Trophoblast cell (in vitro differentiated cells and primary cell): ENCODE measurements around the gene COPB1. TPM values are rescaled to one million over a fixed set of nuclear protein-coding genes. Genes with fewer than 3 reads are reported as not detected.

ENCODE experiments used
- DNase-seq, 2 donors: peaks; one replicate each; pipeline ENCODE4 v3.0.0-alpha.2; 2016
- H2AFZ ChIP-seq: 2 replicates; pipeline ENCODE4 v1.6.1; 2013; ENCODE audit warnings: low read length, moderate library complexity, mild to moderate bottlenecking; ENCODE audit not compliant: insufficient read depth, poor library complexity
- H2AK5ac ChIP-seq: 2 replicates; pipeline ENCODE4 v1.6.1; 2013; ENCODE audit warnings: mild to moderate bottlenecking, low read length
- H2BK120ac ChIP-seq: 2 replicates; pipeline ENCODE4 v1.6.1; 2013; ENCODE audit warnings: low read length, mild to moderate bottlenecking, moderate library complexity; ENCODE audit not compliant: insufficient read depth, poor library complexity
- H2BK12ac ChIP-seq: 2 replicates; pipeline ENCODE4 v1.6.1; 2013; ENCODE audit warnings: mild to moderate bottlenecking, low read length, moderate library complexity
- H2BK5ac ChIP-seq: 2 replicates; pipeline ENCODE4 v1.6.1; 2013; ENCODE audit warnings: low read length, low read depth, moderate library complexity, mild to moderate bottlenecking; ENCODE audit not compliant: poor library complexity
- H3K14ac ChIP-seq: 2 replicates; pipeline ENCODE4 v1.6.1; 2013; ENCODE audit warnings: mild to moderate bottlenecking, low read length
- H3K18ac ChIP-seq: 2 replicates; pipeline ENCODE4 v1.6.1; 2013; ENCODE audit warnings: mild to moderate bottlenecking, low read length
- H3K23ac ChIP-seq: 2 replicates; pipeline ENCODE4 v1.6.1; 2013; ENCODE audit warnings: low read length
- H3K27ac ChIP-seq: 2 replicates; pipeline ENCODE4 v1.5.1; 2013; ENCODE audit warnings: low read depth, mild to moderate bottlenecking, inconsistent platforms, low read length, moderate library complexity
- H3K27me3 ChIP-seq: 2 replicates; pipeline ENCODE4 v1.6.1; 2013; ENCODE audit warnings: inconsistent platforms, mild to moderate bottlenecking, low read length, moderate library complexity; ENCODE audit not compliant: insufficient read depth
- H3K36me3 ChIP-seq, 2 experiments: 1 replicate in 1 of 2; 2 replicates in 1 of 2; pipeline ENCODE4 v1.6.1; 2013; ENCODE audit warnings: low read length in 2 of 2, mild to moderate bottlenecking in 2 of 2, moderate library complexity in 1 of 2; ENCODE audit not compliant: insufficient read depth in 2 of 2, control insufficient read depth in 1 of 2
- H3K4ac ChIP-seq: 2 replicates; pipeline ENCODE4 v1.6.1; 2013; ENCODE audit warnings: low read depth, mild to moderate bottlenecking, low read length, moderate library complexity
- H3K4me1 ChIP-seq, 2 experiments: 1 replicate in 1 of 2; 2 replicates in 1 of 2; pipeline ENCODE4 v1.6.1; 2013; ENCODE audit warnings: low read length in 2 of 2, mild to moderate bottlenecking in 2 of 2, moderate library complexity in 1 of 2; ENCODE audit not compliant: insufficient read depth in 2 of 2, control insufficient read depth in 1 of 2
- H3K4me2 ChIP-seq: 2 replicates; pipeline ENCODE4 v1.6.1; 2013; ENCODE audit warnings: inconsistent platforms, mild to moderate bottlenecking, low read length, moderate library complexity
- H3K4me3 ChIP-seq: 2 replicates; pipeline ENCODE4 v1.5.1; 2013; ENCODE audit warnings: mild to moderate bottlenecking, low read depth, low read length, inconsistent platforms
- H3K79me1 ChIP-seq: one replicate; pipeline ENCODE4 v1.6.1; 2013; ENCODE audit warnings: low read length
- H3K79me2 ChIP-seq: 2 replicates; pipeline ENCODE4 v1.6.1; 2013; ENCODE audit warnings: low read length, mild to moderate bottlenecking; ENCODE audit not compliant: control insufficient read depth, insufficient read depth, poor library complexity
- H3K9ac ChIP-seq: 2 replicates; pipeline ENCODE4 v1.6.1; 2013; ENCODE audit warnings: mild to moderate bottlenecking, low read length
- H3K9me3 ChIP-seq: 2 replicates; pipeline ENCODE4 v1.6.1; 2013; ENCODE audit warnings: low read depth, mild to moderate bottlenecking, control low read depth, inconsistent platforms, low read length; ENCODE audit not compliant: insufficient read depth
- H4K12ac ChIP-seq: 2 replicates; pipeline ENCODE4 v1.6.1; 2013; ENCODE audit warnings: low read depth, mild to moderate bottlenecking, low read length, moderate library complexity
- H4K8ac ChIP-seq: 2 replicates; pipeline ENCODE4 v1.6.1; 2013; ENCODE audit warnings: low read depth, mild to moderate bottlenecking, low read length, moderate library complexity
- H4K91ac ChIP-seq: one replicate; pipeline ENCODE4 v1.6.1; 2013; ENCODE audit warnings: low read depth, mild to moderate bottlenecking, low read length, moderate library complexity
- WGBS: extraction: QIAGEN DNeasy Blood & Tissue Kit; methylation state at CpG from one replicate; pipeline ENCODE4 v1.1.7; 2013; ENCODE audit warnings: missing lambda C conversion rate; ENCODE audit not compliant: insufficient read length, insufficient coverage; ENCODE audit errors: extremely low coverage; 5-methylcytosine and 5-hydroxymethylcytosine counted together
- polyA plus RNA-seq: library from polyadenylated mRNA; stranded (reverse); fragments of 200-250 nt; gene quantifications from 2 replicates; pipeline ENCODE4 v1.2.3, GENCODE V29; 2013

The COPB1 gene, protein sequence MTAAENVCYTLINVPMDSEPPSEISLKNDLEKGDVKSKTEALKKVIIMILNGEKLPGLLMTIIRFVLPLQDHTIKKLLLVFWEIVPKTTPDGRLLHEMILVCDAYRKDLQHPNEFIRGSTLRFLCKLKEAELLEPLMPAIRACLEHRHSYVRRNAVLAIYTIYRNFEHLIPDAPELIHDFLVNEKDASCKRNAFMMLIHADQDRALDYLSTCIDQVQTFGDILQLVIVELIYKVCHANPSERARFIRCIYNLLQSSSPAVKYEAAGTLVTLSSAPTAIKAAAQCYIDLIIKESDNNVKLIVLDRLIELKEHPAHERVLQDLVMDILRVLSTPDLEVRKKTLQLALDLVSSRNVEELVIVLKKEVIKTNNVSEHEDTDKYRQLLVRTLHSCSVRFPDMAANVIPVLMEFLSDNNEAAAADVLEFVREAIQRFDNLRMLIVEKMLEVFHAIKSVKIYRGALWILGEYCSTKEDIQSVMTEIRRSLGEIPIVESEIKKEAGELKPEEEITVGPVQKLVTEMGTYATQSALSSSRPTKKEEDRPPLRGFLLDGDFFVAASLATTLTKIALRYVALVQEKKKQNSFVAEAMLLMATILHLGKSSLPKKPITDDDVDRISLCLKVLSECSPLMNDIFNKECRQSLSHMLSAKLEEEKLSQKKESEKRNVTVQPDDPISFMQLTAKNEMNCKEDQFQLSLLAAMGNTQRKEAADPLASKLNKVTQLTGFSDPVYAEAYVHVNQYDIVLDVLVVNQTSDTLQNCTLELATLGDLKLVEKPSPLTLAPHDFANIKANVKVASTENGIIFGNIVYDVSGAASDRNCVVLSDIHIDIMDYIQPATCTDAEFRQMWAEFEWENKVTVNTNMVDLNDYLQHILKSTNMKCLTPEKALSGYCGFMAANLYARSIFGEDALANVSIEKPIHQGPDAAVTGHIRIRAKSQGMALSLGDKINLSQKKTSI
- 122 and 123 TPM in 2 replicates for polyA plus RNA-seq

DNA sequence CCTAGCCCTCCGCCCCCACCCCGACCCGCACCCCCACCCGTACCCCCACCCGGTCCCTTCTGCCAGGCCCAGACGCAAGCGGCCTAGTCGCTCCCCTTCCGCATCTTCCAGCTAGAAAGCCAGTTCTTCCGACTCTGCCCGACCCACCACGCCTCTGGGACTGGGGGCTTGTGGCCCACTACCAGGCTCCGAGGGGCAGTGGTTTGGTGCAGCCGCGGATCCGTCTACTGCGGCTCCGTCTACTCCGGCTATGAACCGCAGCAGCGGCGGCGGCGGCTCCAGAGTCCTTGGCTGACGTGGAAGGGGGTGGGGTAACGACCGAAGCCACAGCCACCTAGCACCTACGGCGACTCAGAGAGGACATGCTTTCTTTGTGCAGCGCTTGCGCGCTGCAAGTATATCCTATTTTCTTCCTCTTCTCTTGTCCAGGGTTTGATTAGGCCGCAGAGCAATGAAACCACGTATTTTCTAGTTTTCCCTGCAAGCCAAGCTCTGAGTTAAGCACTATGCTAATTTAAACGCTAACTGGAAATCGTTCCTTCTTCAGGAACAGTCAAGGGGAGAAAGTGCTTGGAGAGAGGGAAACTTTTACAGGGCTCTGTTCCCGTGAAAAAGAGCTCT lies at the start of gene COPB1:
COPB1 (minus strand) TSS at position 252 of the 621 bp plus-strand sequence. CDS start 883 bp downstream, outside the sequence.
- peaks cover 10% of the 10 kb centered on the region in 2 experiments for H3K36me3 ChIP-seq
- no CpG with 5 or more reads among the region's 37 CpGs for WGBS
- peak within 1 kb of the TSS; percentile 99 for H3K14ac ChIP-seq
- peak within 1 kb of the TSS; percentile 95 for H2AK5ac ChIP-seq
- no peaks in the 10 kb centered on the region for H3K9me3 ChIP-seq
- H2AFZ ChIP-seq = peak within 1 kb of the TSS; percentile 98
- peak within 1 kb of the TSS; percentile 99 for H4K8ac ChIP-seq
- H3K4me1 ChIP-seq = no peaks in the 10 kb centered on the region
- peak within 1 kb of the TSS; percentile 93 for H2BK120ac ChIP-seq
- peak; percentile 85 to 89 for DNase-seq
- H2BK12ac ChIP-seq = no peak within 1 kb of the TSS
- peak within 1 kb of the TSS; percentile 98 for H2BK5ac ChIP-seq
- peak within 1 kb of the TSS; percentile 99 for H3K4me3 ChIP-seq
- H3K9ac ChIP-seq = peak within 1 kb of the TSS; percentile 99
- H3K4me2 ChIP-seq = peak within 1 kb of the TSS; percentile 91
- no peaks in the 10 kb centered on the region for H3K27me3 ChIP-seq
- H4K91ac ChIP-seq = peak within 1 kb of the TSS; percentile 95
- H3K79me1 ChIP-seq = peaks cover 4% of the 10 kb centered on the region
- peak within 1 kb of the TSS; percentile 98 for H3K4ac ChIP-seq
- H3K18ac ChIP-seq = peak within 1 kb of the TSS; percentile 100
- no peak within 1 kb of the TSS for H3K23ac ChIP-seq
- H3K79me2 ChIP-seq = peaks cover 9% of the 10 kb centered on the region
- peak within 1 kb of the TSS; percentile 87 for H3K27ac ChIP-seq
- H4K12ac ChIP-seq = peak within 1 kb of the TSS; percentile 100

GRCh38 chr11:14547440-14547839 lies 47.8 kb upstream of the COPB1 start:
- no peak overlapping the region for H4K8ac ChIP-seq
- H3K4ac ChIP-seq = no peak overlapping the region
- H3K27me3 ChIP-seq = no peaks in the 10 kb centered on the region
- no peak overlapping the region for H3K9ac ChIP-seq
- H3K27ac ChIP-seq = no peak overlapping the region
- H2AFZ ChIP-seq = no peak overlapping the region
- H3K79me2 ChIP-seq = no peaks in the 10 kb centered on the region
- no peak overlapping the region for H4K12ac ChIP-seq
- DNase-seq = no peak
- H3K23ac ChIP-seq = no peak overlapping the region
- no peaks in the 10 kb centered on the region for H3K9me3 ChIP-seq
- no peaks in the 10 kb centered on the region for H3K36me3 ChIP-seq
- H3K14ac ChIP-seq = no peak overlapping the region
- no peak overlapping the region for H3K4me3 ChIP-seq
- H4K91ac ChIP-seq = no peak overlapping the region
- no peak overlapping the region for H2BK120ac ChIP-seq
- H3K4me1 ChIP-seq = no peaks in the 10 kb centered on the region
- H3K79me1 ChIP-seq = no peaks in the 10 kb centered on the region
- no peak overlapping the region for H2BK5ac ChIP-seq
- H3K18ac ChIP-seq = no peak overlapping the region
- WGBS = no CpG with 5 or more reads among the region's 2 CpGs
- no peak overlapping the region for H2BK12ac ChIP-seq
- H2AK5ac ChIP-seq = no peak overlapping the region
- H3K4me2 ChIP-seq = no peak overlapping the region

GRCh38 chr11:14546672-14547071 lies 47.1 kb upstream of the COPB1 start:
- no peak overlapping the region for H3K14ac ChIP-seq
- no peak overlapping the region for H2BK120ac ChIP-seq
- H3K4me3 ChIP-seq = no peak overlapping the region
- H4K8ac ChIP-seq = no peak overlapping the region
- no peak overlapping the region for H2BK12ac ChIP-seq
- no peak overlapping the region for H4K91ac ChIP-seq
- H3K23ac ChIP-seq = no peak overlapping the region
- no peaks in the 10 kb centered on the region for H3K9me3 ChIP-seq
- no peak overlapping the region for H3K9ac ChIP-seq
- no peak overlapping the region for H3K4ac ChIP-seq
- H3K79me1 ChIP-seq = no peaks in the 10 kb centered on the region
- no peaks in the 10 kb centered on the region for H3K4me1 ChIP-seq
- no peak overlapping the region for H3K4me2 ChIP-seq
- no peak overlapping the region for H4K12ac ChIP-seq
- H3K18ac ChIP-seq = no peak overlapping the region
- no peak overlapping the region for H2BK5ac ChIP-seq
- H3K36me3 ChIP-seq = no peaks in the 10 kb centered on the region
- H2AK5ac ChIP-seq = no peak overlapping the region
- no peaks in the 10 kb centered on the region for H3K27me3 ChIP-seq
- H2AFZ ChIP-seq = no peak overlapping the region
- H3K27ac ChIP-seq = no peak overlapping the region
- no peaks in the 10 kb centered on the region for H3K79me2 ChIP-seq
- no peak for DNase-seq

GRCh38 chr11:14544611-14545010 lies 45.0 kb upstream of the COPB1 start:
- H4K12ac ChIP-seq = no peak overlapping the region
- no peak overlapping the region for H3K4me3 ChIP-seq
- H3K9me3 ChIP-seq = no peaks in the 10 kb centered on the region
- DNase-seq = peak in 1 of 2 donors; percentile 16
- no peak overlapping the region for H4K8ac ChIP-seq
- H3K27me3 ChIP-seq = no peaks in the 10 kb centered on the region
- no peaks in the 10 kb centered on the region for H3K79me2 ChIP-seq
- H2BK120ac ChIP-seq = no peak overlapping the region
- no peak overlapping the region for H3K14ac ChIP-seq
- H3K36me3 ChIP-seq = no peaks in the 10 kb centered on the region
- no peak overlapping the region for H2BK12ac ChIP-seq
- H3K79me1 ChIP-seq = no peaks in the 10 kb centered on the region
- no peak overlapping the region for H3K9ac ChIP-seq
- H2AK5ac ChIP-seq = no peak overlapping the region
- H3K23ac ChIP-seq = no peak overlapping the region
- no peak overlapping the region for H3K4ac ChIP-seq
- H2AFZ ChIP-seq = no peak overlapping the region
- no CpG with 5 or more reads among the region's 3 CpGs for WGBS
- H3K4me2 ChIP-seq = no peak overlapping the region
- H3K4me1 ChIP-seq = no peaks in the 10 kb centered on the region
- no peak overlapping the region for H3K18ac ChIP-seq
- no peak overlapping the region for H3K27ac ChIP-seq
- H2BK5ac ChIP-seq = no peak overlapping the region
- no peak overlapping the region for H4K91ac ChIP-seq
